IgD-negative memory B cell (primary cell): ENCODE data around the gene AIG1. TPM values are rescaled to one million over a fixed set of nuclear protein-coding genes. Genes with fewer than 3 reads are reported as not detected.
"Not testable (repeated sequence)": the region's sequence is repeated elsewhere in the genome, so short reads cannot be mapped to it uniquely, and the experiment has no call there.

Experiments
- H3K27ac Mint-ChIP-seq, 3 donors: one replicate each; pipeline ENCODE4 v1.8.0; 2020 to 2022; ENCODE audit warnings: mild to moderate bottlenecking in 3 of 3, mixed read lengths in 3 of 3, moderate library complexity in 1 of 3
- H3K27me3 Mint-ChIP-seq: one replicate; pipeline ENCODE4 v1.8.0; 2021; ENCODE audit warnings: mixed read lengths
- H3K36me3 Mint-ChIP-seq: one replicate; pipeline ENCODE4 v1.8.0; 2020; ENCODE audit warnings: mild to moderate bottlenecking, mixed read lengths
- H3K4me1 Mint-ChIP-seq, 3 donors: one replicate each; pipeline ENCODE4 v1.8.0; 2020 to 2022; ENCODE audit warnings: mixed read lengths in 3 of 3, mild to moderate bottlenecking in 1 of 3
- H3K4me3 Mint-ChIP-seq, 4 donors: one replicate each; pipeline ENCODE4 v1.8.0; 2020 to 2022; ENCODE audit warnings: mild to moderate bottlenecking in 4 of 4, mixed read lengths in 4 of 4, moderate library complexity in 3 of 4
- H3K9me3 Mint-ChIP-seq, 3 donors: one replicate each; pipeline ENCODE4 v1.8.0; 2020 to 2021; ENCODE audit warnings: mixed read lengths in 3 of 3, mild to moderate bottlenecking in 1 of 3
- polyA plus RNA-seq: library from polyadenylated mRNA; unstranded; fragments of 300-500 nt; fragmentation: Illumina TruSeq; gene quantifications from one replicate; pipeline ENCODE4 v1.2.3, GENCODE V29; 2021

AIG1 gene
- polyA plus RNA-seq, 1 donor from 2014 or later: 23.0 TPM

DNA sequence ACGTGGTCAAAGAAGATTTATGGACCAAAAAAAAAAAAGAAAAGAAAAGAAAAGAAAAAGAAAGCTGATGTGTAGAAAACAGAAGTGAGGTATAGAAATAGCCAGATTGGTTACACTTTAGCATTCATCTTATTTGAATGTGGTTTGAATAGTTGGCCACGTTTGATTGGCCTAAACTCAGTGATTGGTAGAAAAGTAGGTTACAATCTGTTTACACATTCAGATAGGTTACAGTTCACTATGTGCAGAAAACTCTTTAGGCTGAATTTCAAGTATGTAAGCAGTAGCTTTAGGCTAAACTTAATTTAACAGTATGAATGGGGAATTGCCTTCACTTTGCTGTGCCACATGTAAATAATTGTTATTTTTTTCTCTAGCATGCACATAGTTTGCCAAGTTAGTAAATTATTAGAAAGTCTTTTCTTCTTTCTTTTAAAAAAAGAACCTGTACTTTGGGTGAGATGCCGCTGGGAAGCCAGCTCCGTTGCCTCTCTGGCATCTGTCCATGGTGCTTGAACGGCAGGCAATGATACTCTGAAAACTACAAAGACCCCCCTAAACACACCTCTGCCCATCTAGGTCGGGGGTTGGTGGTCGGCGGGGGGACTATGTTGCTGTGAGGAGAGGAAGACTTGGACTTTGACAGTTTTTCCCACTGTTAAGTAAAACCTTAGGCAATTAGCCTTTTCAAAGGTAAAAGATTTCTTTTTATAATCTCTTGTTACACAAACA lies 173.0 kb downstream of the AIG1 start:
- peaks cover 0 to 3% (median 0%) of the 10 kb centered on the region in 3 donors for H3K9me3 Mint-ChIP-seq
- no peaks in the 10 kb centered on the region for H3K27me3 Mint-ChIP-seq
- H3K36me3 Mint-ChIP-seq: no peaks in the 10 kb centered on the region
- no peaks in the 10 kb centered on the region for H3K4me1 Mint-ChIP-seq
- H3K27ac Mint-ChIP-seq: no peak overlapping the region
- no peak overlapping the region for H3K4me3 Mint-ChIP-seq

DNA sequence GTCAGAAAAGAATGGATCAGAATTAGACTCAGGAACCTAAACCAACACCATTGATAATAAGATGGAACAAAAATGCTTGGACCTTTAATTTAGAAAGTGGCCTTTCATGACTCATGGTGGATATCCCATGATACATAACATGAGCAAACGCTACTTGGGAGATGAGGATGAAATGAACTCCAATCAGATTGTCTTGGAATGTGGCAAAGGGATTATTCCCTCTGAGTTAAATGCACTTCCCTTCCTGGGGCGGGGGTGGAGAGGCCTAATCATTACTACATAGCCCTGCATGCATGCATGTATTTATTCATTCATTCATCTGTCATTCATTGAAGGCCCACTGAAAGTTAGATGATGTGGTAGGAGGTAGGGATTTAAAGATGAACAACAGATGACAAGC lies 174.0 kb downstream of the AIG1 start:
- no peaks in the 10 kb centered on the region for H3K4me1 Mint-ChIP-seq
- no peaks in the 10 kb centered on the region for H3K36me3 Mint-ChIP-seq
- no peaks in the 10 kb centered on the region for H3K27me3 Mint-ChIP-seq
- H3K27ac Mint-ChIP-seq: no peak overlapping the region
- no peak overlapping the region for H3K4me3 Mint-ChIP-seq
- H3K9me3 Mint-ChIP-seq: peaks cover 0 to 3% (median 0%) of the 10 kb centered on the region in 3 donors

GRCh38 chr6:143236151-143236798 lies 175.6 kb downstream of the AIG1 start:
- no peaks in the 10 kb centered on the region for H3K27me3 Mint-ChIP-seq
- no peak overlapping the region for H3K4me3 Mint-ChIP-seq
- H3K9me3 Mint-ChIP-seq: peaks cover 0 to 3% (median 0%) of the 10 kb centered on the region in 3 donors
- H3K36me3 Mint-ChIP-seq: no peaks in the 10 kb centered on the region
- H3K4me1 Mint-ChIP-seq: no peaks in the 10 kb centered on the region
- H3K27ac Mint-ChIP-seq: no peak overlapping the region

GRCh38 chr6:143238306-143238705 lies 177.6 kb downstream of the AIG1 start:
- H3K9me3 Mint-ChIP-seq: peaks cover 0 to 3% (median 0%) of the 10 kb centered on the region in 3 donors
- H3K27me3 Mint-ChIP-seq: no peaks in the 10 kb centered on the region
- H3K36me3 Mint-ChIP-seq: no peaks in the 10 kb centered on the region
- H3K4me3 Mint-ChIP-seq: no peak overlapping the region
- H3K4me1 Mint-ChIP-seq: no peaks in the 10 kb centered on the region
- no peak overlapping the region for H3K27ac Mint-ChIP-seq

- Mint-ChIP-seq H3K36me3 (no peaks in the 10 kb centered on the region), H3K4me1 (no peaks in the 10 kb centered on the region), H3K27me3 (no peaks in the 10 kb centered on the region), H3K27ac (no peak overlapping the region), H3K4me3 (no peak overlapping the region), H3K9me3 (peaks cover 0 to 3% (median 0%) of the 10 kb centered on the region in 3 donors)
Observed at GRCh38 chr6:143241111-143241510, 180.4 kb downstream of the AIG1 start.

DNA sequence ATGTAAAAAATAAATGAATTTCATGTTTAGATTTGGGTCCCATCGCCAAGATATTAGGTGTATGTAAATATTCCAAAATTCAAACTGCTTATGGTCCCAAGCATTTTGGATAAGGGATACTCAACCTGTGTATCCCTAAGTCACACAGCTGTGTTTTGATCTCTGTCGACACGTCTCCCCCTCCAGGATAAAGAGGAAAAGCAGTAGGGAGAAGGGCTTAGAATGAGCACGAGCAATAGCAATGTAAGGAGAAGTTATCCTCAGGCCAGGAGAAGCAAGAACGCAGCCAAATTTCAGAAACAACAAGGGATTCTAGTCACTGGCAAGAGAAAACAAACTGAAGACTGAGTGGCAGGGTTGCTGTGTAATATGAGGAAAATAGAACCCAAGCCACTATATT lies 181.2 kb downstream of the AIG1 start:
- Mint-ChIP-seq H3K9me3 (peaks cover 0 to 3% (median 0%) of the 10 kb centered on the region in 3 donors), H3K4me1 (no peaks in the 10 kb centered on the region), H3K27me3 (no peaks in the 10 kb centered on the region), H3K36me3 (no peaks in the 10 kb centered on the region), H3K27ac (no peak overlapping the region), H3K4me3 (no peak overlapping the region)

DNA sequence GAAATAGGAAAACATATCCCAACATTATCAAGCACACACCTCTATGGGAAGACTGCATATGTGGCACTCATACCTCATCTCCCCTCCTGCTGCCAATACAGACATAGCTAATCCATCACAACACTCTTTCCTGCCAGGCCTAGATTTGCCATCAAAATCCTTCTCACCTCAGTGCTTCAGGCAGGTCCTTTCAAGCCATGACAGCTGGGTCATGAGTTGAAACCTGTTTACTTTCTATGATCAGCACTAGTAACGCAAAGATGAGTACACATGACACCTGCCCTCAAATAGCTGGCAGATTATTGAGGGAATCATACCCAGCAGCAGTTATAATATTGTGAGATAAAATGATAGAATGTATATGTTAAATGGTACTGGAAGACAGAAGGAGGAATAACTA lies 183.1 kb downstream of the AIG1 start:
- no peak overlapping the region for H3K4me3 Mint-ChIP-seq
- H3K36me3 Mint-ChIP-seq: no peaks in the 10 kb centered on the region
- no peaks in the 10 kb centered on the region for H3K27me3 Mint-ChIP-seq
- H3K9me3 Mint-ChIP-seq: no peaks in the 10 kb centered on the region
- no peaks in the 10 kb centered on the region for H3K4me1 Mint-ChIP-seq
- no peak overlapping the region for H3K27ac Mint-ChIP-seq

GRCh38 chr6:143245656-143246055 lies 185.0 kb downstream of the AIG1 start:
- H3K4me1 Mint-ChIP-seq: no peaks in the 10 kb centered on the region

GRCh38 chr6:143246166-143246775 lies 185.6 kb downstream of the AIG1 start:
- H3K27ac Mint-ChIP-seq, H3K4me1 Mint-ChIP-seq, H3K4me3 Mint-ChIP-seq, H3K27me3 Mint-ChIP-seq, H3K9me3 Mint-ChIP-seq, H3K36me3 Mint-ChIP-seq: not testable (repeated sequence)

More at GRCh38 chr6:143245656-143246055, 185.0 kb downstream of the AIG1 start:
- no peaks in the 10 kb centered on the region for H3K27me3 Mint-ChIP-seq
- no peaks in the 10 kb centered on the region for H3K9me3 Mint-ChIP-seq
- H3K36me3 Mint-ChIP-seq: peaks cover 8% of the 10 kb centered on the region
- H3K27ac Mint-ChIP-seq: no peak overlapping the region
- no peak overlapping the region for H3K4me3 Mint-ChIP-seq

- no peak overlapping the region for H3K4me3 Mint-ChIP-seq
- no peak overlapping the region for H3K27ac Mint-ChIP-seq
- H3K9me3 Mint-ChIP-seq: no peaks in the 10 kb centered on the region
- H3K4me1 Mint-ChIP-seq: peaks cover 0 to 2% (median 0%) of the 10 kb centered on the region in 3 donors
- H3K36me3 Mint-ChIP-seq: peaks cover 13% of the 10 kb centered on the region
- no peaks in the 10 kb centered on the region for H3K27me3 Mint-ChIP-seq
Observed at GRCh38 chr6:143247586-143247985, 186.9 kb downstream of the AIG1 start.

DNA sequence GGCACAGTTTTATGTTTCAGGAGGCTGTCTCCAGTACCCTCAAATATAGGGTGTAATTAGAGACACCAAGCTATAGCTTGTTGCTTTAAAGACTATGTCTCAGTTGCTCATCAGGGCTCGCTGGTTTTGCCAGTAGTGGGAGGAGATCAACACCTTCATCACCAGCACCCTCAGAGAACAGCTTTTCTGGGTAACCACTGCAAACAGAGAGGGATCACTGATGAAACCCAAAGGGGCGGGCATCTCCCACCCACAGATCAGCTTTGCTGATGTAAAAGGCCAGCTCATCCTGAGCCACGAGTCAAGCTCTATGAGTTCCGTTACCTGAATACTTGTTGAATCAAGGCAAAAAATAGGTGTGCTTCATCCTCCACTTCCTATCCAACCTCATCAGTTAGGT lies 187.7 kb downstream of the AIG1 start:
- H3K27me3 Mint-ChIP-seq: no peaks in the 10 kb centered on the region
- no peak overlapping the region for H3K4me3 Mint-ChIP-seq
- H3K36me3 Mint-ChIP-seq: peaks cover 13% of the 10 kb centered on the region
- H3K9me3 Mint-ChIP-seq: no peaks in the 10 kb centered on the region
- no peak overlapping the region for H3K27ac Mint-ChIP-seq
- H3K4me1 Mint-ChIP-seq: peaks cover 0 to 2% (median 0%) of the 10 kb centered on the region in 3 donors

DNA sequence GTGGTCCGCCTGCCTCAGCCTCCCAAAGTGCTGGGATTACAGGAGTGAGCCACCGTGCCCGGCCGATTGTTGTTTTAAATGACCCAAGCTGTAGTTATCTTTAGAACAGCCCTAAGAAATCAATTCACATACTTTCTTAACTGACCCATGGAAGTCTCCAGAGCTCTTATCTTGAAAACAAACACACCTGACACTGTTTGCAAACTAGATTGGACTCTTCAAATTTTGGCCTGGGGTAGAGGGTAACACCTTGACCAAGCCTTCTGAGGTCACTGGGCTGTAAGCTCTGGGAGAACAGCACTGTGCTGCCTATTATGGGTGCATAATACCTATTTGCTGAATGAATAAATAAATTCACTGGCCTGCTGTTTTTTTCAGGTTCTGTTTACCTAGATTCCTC lies 190.6 kb downstream of the AIG1 start:
- Mint-ChIP-seq H3K4me1 (peaks cover 0 to 2% (median 0%) of the 10 kb centered on the region in 3 donors), H3K9me3 (peaks cover 0 to 3% (median 0%) of the 10 kb centered on the region in 3 donors), H3K27ac (no peak overlapping the region), H3K4me3 (no peak overlapping the region), H3K27me3 (no peaks in the 10 kb centered on the region), H3K36me3 (peaks cover 16% of the 10 kb centered on the region)

GRCh38 chr6:143252961-143253360 lies 192.3 kb downstream of the AIG1 start:
- Mint-ChIP-seq H3K36me3 (peaks cover 16% of the 10 kb centered on the region), H3K27ac (no peak overlapping the region), H3K4me1 (peaks cover 0 to 2% (median 0%) of the 10 kb centered on the region in 3 donors), H3K27me3 (no peaks in the 10 kb centered on the region), H3K9me3 (peaks cover 0 to 3% (median 0%) of the 10 kb centered on the region in 3 donors), H3K4me3 (no peak overlapping the region)

GRCh38 chr6:143253586-143253985 lies 192.9 kb downstream of the AIG1 start:
- Mint-ChIP-seq H3K9me3 (peaks cover 0 to 3% (median 3%) of the 10 kb centered on the region in 3 donors), H3K4me3 (no peak overlapping the region), H3K36me3 (peaks cover 16% of the 10 kb centered on the region), H3K27me3 (no peaks in the 10 kb centered on the region), H3K27ac (no peak overlapping the region), H3K4me1 (peaks cover 0 to 2% (median 0%) of the 10 kb centered on the region in 3 donors)

DNA sequence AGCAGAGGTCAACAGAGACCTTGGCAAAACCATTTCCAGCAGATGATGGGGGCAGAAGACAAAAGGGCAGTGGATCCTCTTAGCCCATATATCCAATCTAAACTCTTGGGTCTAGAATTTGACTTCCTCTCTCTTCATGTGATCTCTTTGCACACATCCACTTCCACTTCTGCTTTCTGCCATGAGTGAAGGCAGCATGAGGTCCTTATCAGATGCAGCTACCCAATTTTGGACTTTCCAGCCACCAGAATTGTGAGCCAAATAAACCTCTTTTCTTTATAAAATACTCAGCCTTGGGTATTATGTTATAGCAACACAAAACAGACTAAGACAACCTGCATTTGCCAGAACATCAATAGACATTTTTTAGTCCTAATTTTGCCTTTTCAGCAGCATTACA lies 198.3 kb downstream of the AIG1 start:
- Mint-ChIP-seq H3K9me3 (peaks cover 0 to 16% (median 7%) of the 10 kb centered on the region in 3 donors), H3K4me3 (no peak overlapping the region), H3K36me3 (peaks cover 3% of the 10 kb centered on the region), H3K4me1 (no peaks in the 10 kb centered on the region), H3K27ac (no peak overlapping the region), H3K27me3 (no peaks in the 10 kb centered on the region)
